OCI-LY1 (cell line): ENCODE results near the gene PRICKLE4.

Source experiments
- H2AFZ ChIP-seq: fragments of 200-600 bp; sonication (generic), shearing (Covaris generic); 2 replicates; pipeline ENCODE4 v1.6.0; 2014; ENCODE audit warnings: antibody characterized with exemption, mild to moderate bottlenecking, low read length
- H3F3A ChIP-seq: fragments of 200-600 bp; sonication (generic), shearing (Covaris generic); 2 replicates; pipeline ENCODE4 v1.6.0; 2014; ENCODE audit warnings: mild to moderate bottlenecking, antibody characterized with exemption, low read length, moderate library complexity; ENCODE audit not compliant: insufficient read depth
- H3K27ac ChIP-seq: fragments of 200-600 bp; sonication (generic); 2 replicates; pipeline ENCODE4 v1.5.1; 2014; ENCODE audit warnings: low read length, mixed run types, mild to moderate bottlenecking, low read depth; ENCODE audit not compliant: poor library complexity, severe bottlenecking
- H3K27me3 ChIP-seq: fragments of 200-600 bp; sonication (generic); 2 replicates; pipeline ENCODE4 v1.6.0; 2014; ENCODE audit warnings: antibody characterized with exemption, mild to moderate bottlenecking, low read length, moderate library complexity; ENCODE audit not compliant: insufficient read depth
- H3K36me3 ChIP-seq: fragments of 200-600 bp; sonication (generic); 2 replicates; pipeline ENCODE4 v1.6.1; 2014; ENCODE audit warnings: mild to moderate bottlenecking, antibody characterized with exemption, low read length, moderate library complexity, mixed read lengths; ENCODE audit not compliant: insufficient read depth
- H3K4me1 ChIP-seq: fragments of 200-600 bp; sonication (generic); 2 replicates; pipeline ENCODE4 v1.5.1; 2014; ENCODE audit warnings: mild to moderate bottlenecking, low read length, moderate library complexity; ENCODE audit not compliant: insufficient read depth, severe bottlenecking
- H3K4me2 ChIP-seq: fragments of 200-600 bp; sonication (generic), shearing (Covaris generic); 2 replicates; pipeline ENCODE4 v1.6.1; 2014; ENCODE audit warnings: low read length
- H3K4me3 ChIP-seq: fragments of 200-600 bp; sonication (generic); 2 replicates; pipeline ENCODE4 v1.5.1; 2014; ENCODE audit warnings: low read length, low read depth, mild to moderate bottlenecking, mixed read lengths; ENCODE audit not compliant: poor library complexity, severe bottlenecking
- H3K79me2 ChIP-seq: fragments of 200-600 bp; shearing (Covaris generic); 2 replicates; pipeline ENCODE4 v1.6.1; 2016; ENCODE audit warnings: mixed run types, low read length, mixed read lengths; ENCODE audit not compliant: insufficient read depth
- H3K9ac ChIP-seq: fragments of 200-600 bp; sonication (generic), shearing (Covaris generic); 2 replicates; pipeline ENCODE4 v1.6.1; 2014; ENCODE audit warnings: mild to moderate bottlenecking, low read length, mixed read lengths
- H3K9me2 ChIP-seq: fragments of 200-600 bp; sonication (generic), shearing (Covaris generic); 2 replicates; pipeline ENCODE4 v1.6.1; 2014; ENCODE audit warnings: low read depth, mild to moderate bottlenecking, low read length, mixed read lengths
- H3K9me3 ChIP-seq: fragments of 200-600 bp; shearing (Covaris generic); 2 replicates; pipeline ENCODE4 v1.6.1; 2014; ENCODE audit warnings: low read length, mixed read lengths
- H4K20me1 ChIP-seq: fragments of 200-600 bp; sonication (generic), shearing (Covaris generic); 2 replicates; pipeline ENCODE4 v1.6.0; 2016; ENCODE audit warnings: mild to moderate bottlenecking, low read length; ENCODE audit not compliant: insufficient read depth
- EZH2 ChIP-seq: fragments of 200-600 bp; sonication (generic), shearing (Covaris generic); IDR thresholded peaks from 2 replicates; pipeline ENCODE4 v1.8.0; 2017; ENCODE audit warnings: borderline replicate concordance, mixed run types, mild to moderate bottlenecking, antibody characterized with exemption, low read length, moderate library complexity, mixed read lengths
- TF ChIP-seq, protein P1 (sequence below): fragments of 200-600 bp; sonication (generic), shearing (Covaris generic); IDR thresholded peaks from 2 replicates; pipeline ENCODE4 v1.5.1; 2017; ENCODE audit warnings: mild to moderate bottlenecking, antibody characterized with exemption, low read length, moderate library complexity, mixed read lengths

Gene PRICKLE4

DNA sequence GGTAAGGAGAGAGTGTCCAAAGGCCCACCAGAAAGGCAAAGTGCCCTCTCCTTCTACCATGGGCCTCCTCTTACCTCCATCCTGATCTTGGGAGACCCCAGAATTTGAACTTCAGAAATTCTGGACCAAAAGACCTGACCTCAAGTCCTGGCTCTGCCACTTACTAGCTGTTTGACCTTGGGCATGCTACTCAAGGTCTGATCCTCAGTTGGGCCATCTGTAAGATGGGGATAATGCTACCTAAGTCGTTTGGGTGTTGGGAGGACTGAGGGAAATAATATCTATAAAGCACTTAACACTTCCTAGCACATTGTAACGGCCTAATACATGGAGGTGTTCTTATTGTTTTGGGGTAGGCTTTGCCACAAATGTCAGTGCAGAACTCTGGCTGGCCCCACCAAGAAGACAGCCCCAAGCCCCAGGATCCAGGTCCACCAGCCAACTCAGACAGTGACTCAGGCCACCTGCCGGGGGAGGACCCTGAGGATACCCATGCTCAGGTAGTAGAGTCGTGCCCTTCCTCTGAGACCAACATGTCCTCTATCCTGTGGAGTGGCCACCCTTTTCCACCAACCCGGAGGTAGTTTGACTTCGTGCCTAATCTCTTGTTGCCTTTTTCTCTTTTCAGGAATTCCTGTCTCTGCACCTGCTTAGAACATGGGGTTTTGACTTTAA is 2.7 kb downstream of the PRICKLE4 start:
- Histone ChIP-seq H3K79me2 (peaks cover 5% of the 10 kb centered on the region), H3K27ac (no peak overlapping the region), H3K27me3 (0 out of 2 replicates have a peak, but pooled peaks cover 5% of the 10 kb centered on the region), H3K36me3 (no peaks in the 10 kb centered on the region), H3K9me3 (no peaks in the 10 kb centered on the region), H4K20me1 (no peaks in the 10 kb centered on the region), H3K4me2 (no peak overlapping the region), H3K4me1 (peaks cover 20% of the 10 kb centered on the region), H2AFZ (no peak overlapping the region), H3K4me3 (no peak overlapping the region), H3F3A (no peaks in the 10 kb centered on the region), H3K9me2 (no peaks in the 10 kb centered on the region), H3K9ac (no peak overlapping the region)
- TF ChIP-seq, protein P1, sequence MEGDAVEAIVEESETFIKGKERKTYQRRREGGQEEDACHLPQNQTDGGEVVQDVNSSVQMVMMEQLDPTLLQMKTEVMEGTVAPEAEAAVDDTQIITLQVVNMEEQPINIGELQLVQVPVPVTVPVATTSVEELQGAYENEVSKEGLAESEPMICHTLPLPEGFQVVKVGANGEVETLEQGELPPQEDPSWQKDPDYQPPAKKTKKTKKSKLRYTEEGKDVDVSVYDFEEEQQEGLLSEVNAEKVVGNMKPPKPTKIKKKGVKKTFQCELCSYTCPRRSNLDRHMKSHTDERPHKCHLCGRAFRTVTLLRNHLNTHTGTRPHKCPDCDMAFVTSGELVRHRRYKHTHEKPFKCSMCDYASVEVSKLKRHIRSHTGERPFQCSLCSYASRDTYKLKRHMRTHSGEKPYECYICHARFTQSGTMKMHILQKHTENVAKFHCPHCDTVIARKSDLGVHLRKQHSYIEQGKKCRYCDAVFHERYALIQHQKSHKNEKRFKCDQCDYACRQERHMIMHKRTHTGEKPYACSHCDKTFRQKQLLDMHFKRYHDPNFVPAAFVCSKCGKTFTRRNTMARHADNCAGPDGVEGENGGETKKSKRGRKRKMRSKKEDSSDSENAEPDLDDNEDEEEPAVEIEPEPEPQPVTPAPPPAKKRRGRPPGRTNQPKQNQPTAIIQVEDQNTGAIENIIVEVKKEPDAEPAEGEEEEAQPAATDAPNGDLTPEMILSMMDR, result no peak
- TF ChIP-seq EZH2, result no peak

DNA sequence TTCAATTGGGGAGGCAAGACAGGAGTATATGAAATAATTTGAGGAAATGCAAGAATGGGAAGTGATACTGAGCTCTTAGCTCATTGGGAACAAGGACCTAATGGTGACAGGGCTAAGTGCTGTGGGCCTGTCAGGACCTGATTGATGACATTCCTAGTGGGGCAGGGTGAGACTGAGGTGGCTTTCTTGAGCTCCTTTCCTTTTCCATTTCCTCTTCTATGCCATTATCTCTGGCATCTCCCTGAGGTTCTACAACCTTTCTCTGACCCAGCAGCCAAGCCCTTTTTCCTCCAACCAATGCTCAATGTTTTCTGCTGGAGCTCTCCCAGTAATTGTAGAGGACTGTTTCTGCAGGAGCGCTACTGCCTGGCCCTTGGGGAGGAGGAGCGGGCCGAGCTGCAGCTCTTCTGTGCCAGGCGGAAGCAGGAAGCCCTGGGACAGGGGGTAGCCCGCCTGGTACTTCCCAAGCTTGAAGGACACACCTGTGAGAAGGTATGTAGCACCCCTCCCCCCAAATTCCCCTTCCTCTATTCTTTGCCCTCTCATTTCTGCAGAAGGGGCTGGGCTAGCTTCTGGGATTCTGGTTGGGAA is 4.1 kb downstream of the PRICKLE4 start:
- Histone ChIP-seq H4K20me1 (no peaks in the 10 kb centered on the region), H2AFZ (no peak overlapping the region), H3K27ac (no peak overlapping the region), H3F3A (no peaks in the 10 kb centered on the region), H3K9me2 (no peaks in the 10 kb centered on the region), H3K79me2 (peaks cover 7% of the 10 kb centered on the region), H3K36me3 (peaks cover 8% of the 10 kb centered on the region), H3K27me3 (0 out of 2 replicates have a peak, but pooled peaks cover 5% of the 10 kb centered on the region), H3K9ac (no peak overlapping the region), H3K4me1 (peaks cover 23% of the 10 kb centered on the region), H3K4me2 (no peak overlapping the region), H3K4me3 (no peak overlapping the region), H3K9me3 (no peaks in the 10 kb centered on the region)
- no peak for TF ChIP-seq EZH2
- TF ChIP-seq, protein P1, result no peak

DNA sequence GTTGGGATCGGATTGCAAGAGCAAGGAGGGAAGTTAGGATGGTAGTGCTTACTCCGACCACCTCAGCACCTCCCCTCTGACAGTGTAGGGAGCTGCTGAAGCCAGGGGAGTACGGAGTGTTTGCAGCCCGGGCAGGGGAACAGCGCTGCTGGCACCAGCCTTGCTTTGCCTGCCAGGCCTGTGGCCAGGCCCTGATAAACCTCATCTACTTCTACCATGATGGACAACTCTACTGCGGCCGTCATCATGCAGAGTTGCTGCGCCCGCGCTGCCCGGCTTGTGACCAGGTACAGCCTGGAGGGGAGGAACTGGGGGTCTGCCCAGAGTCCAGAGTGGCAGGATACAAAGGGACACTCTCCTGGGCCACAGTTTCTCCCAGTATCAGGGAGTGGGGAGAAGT is 4.7 kb downstream of the PRICKLE4 start:
- Histone ChIP-seq H3K9ac (no peak overlapping the region), H3K9me3 (no peaks in the 10 kb centered on the region), H3K36me3 (peaks cover 14% of the 10 kb centered on the region), H3K27ac (no peak overlapping the region), H3K79me2 (peaks cover 10% of the 10 kb centered on the region), H3K9me2 (no peaks in the 10 kb centered on the region), H3K4me2 (no peak overlapping the region), H3K4me3 (no peak overlapping the region), H3K27me3 (0 out of 2 replicates have a peak, but pooled peaks cover 5% of the 10 kb centered on the region), H3K4me1 (peaks cover 23% of the 10 kb centered on the region), H2AFZ (no peak overlapping the region), H4K20me1 (no peaks in the 10 kb centered on the region), H3F3A (no peaks in the 10 kb centered on the region)
- TF ChIP-seq, protein P1, result no peak
- TF ChIP-seq EZH2, result no peak
